ENCODE data around the gene GLIS2.

GLIS2 gene

GRCh38 chr16:4381935-4382794 lies 66.3 kb downstream of the GLIS2 start:
- DNase-seq (ENCODE audit: low read depth in 2 of 2), result no peak

GRCh38 chr16:4382795-4383357 lies 67.0 kb downstream of the GLIS2 start:
- DNase-seq (ENCODE audit: low read depth in 2 of 2), result no peak

GRCh38 chr16:4383591-4384444 lies 68.0 kb downstream of the GLIS2 start:
- DNase-seq (ENCODE audit: low read depth in 2 of 2), result no peak

- DNase-seq (ENCODE audit: low read depth in 2 of 2), result no peak
Observed at GRCh38 chr16:4384509-4384942, 68.7 kb downstream of the GLIS2 start.

- DNase-seq (ENCODE audit: low read depth in 2 of 2), result no peak
Observed at GRCh38 chr16:4385066-4385788, 69.4 kb downstream of the GLIS2 start.

GRCh38 chr16:4385789-4386450 lies 70.1 kb downstream of the GLIS2 start:
- DNase-seq (ENCODE audit: low read depth in 2 of 2), result no peak

- DNase-seq (ENCODE audit: low read depth in 2 of 2), result no peak
Observed at GRCh38 chr16:4386451-4386805, 70.6 kb downstream of the GLIS2 start.

GRCh38 chr16:4386951-4387565 lies 71.2 kb downstream of the GLIS2 start:
- DNase-seq (ENCODE audit: low read depth in 2 of 2), result no peak

- no peak for DNase-seq (ENCODE audit: low read depth in 2 of 2)
Observed at GRCh38 chr16:4387781-4388180, 71.9 kb downstream of the GLIS2 start.

GRCh38 chr16:4388271-4389021 lies 72.6 kb downstream of the GLIS2 start:
- no peak for DNase-seq (ENCODE audit: low read depth in 2 of 2)

Data from stimulated activated CD4-positive, alpha-beta T cell treated with anti-CD3 and anti-CD28 coated beads, Interleukin-1b, Interleukin-23, amount 100 ng/mL, for 1 hour (primary cell).